Hepatic stellate cell (primary cell): ENCODE measurements around the gene GPR26.
"Not testable (repeated sequence)": the region's sequence is repeated elsewhere in the genome, so short reads cannot be mapped to it uniquely, and the experiment has no call there.

Experiments
- DNase-seq: peaks from one replicate; pipeline ENCODE4 v3.0.0; 2011; ENCODE audit warnings: low spot score

The GPR26 gene

DNA sequence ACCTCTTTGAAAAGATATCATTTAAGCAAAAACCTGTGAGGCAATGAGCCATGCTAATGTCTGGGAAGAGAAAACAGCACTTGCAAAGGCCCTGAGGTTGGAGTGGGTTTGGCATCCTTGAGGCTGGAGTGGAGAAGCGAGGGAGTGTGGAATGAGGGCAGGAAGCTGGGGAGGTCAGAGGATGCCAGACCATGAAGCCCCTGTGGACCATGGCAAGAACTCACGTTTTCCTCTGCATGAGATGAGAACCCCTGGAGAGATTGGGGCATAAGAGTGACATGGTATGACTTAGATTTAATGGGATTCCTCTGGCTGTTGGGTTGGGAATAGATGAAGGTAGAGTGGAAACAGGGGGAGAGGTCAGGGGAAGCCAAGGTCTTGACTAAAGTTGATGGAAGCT lies 49.4 kb downstream of the GPR26 start:
- DNase-seq: no peak

DNA sequence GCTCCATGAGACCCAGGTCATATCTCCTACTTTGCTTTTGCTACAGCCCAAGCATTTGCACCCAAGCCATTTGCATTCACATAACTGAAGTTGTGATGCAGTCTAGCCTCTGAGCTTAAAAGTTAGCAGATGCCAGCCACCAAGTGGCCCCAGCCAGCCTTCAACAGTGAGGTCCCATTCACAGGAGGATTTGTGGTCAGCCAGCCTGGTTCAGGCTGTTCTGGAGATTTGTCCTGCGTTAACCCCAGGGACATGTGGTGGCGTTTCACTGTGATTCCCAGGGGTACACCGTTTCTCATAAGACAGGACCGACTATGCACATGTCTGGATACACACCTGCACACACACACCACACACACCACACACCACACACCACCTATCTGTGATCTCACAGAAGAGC lies 51.2 kb downstream of the GPR26 start:
- no peak for DNase-seq

DNA sequence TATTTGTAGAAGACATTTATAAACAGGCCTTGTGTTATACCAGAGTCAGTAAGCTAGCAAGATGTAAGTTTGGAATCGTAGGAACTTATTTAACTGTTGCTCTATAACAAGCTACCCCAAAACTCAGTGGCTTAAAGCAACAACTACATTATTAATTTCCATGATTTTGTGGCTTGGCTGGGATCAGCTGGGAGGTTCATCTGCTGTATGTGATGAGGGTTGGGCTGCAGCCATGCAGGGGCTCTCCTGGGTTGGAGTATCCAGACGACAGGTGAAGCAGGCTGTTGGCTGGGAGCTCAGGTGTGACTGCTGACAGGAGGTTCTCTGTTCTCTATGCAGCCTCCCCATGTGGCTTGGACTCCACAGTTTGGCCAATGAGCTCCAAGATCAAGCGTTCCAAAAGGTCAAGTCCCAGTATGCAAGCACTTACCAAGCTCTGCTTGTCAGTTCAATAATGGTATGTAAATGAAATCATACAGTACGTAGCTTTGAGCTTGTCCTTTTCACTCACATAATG lies 52.4 kb downstream of the GPR26 start:
- no peak for DNase-seq

DNA sequence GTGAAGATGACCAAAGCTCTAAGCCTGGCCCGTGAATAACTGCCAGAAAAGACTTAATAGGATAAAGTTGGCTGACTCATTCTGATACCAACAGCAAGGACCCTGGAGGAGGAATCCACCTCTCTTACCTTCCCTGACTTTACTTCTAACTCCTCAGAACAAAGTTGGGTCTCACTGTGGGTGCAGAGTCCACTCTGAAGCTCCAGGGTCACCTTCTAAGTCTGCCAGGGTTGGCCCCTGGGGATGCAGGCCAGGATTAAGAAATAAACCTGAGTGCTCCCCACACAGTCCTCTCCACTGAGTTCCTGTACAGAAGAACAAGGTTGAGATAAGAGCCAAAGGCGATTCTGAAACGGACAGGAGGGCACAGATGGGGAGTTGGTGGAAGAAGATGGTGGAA lies 54.4 kb downstream of the GPR26 start:
- no peak for DNase-seq

DNA sequence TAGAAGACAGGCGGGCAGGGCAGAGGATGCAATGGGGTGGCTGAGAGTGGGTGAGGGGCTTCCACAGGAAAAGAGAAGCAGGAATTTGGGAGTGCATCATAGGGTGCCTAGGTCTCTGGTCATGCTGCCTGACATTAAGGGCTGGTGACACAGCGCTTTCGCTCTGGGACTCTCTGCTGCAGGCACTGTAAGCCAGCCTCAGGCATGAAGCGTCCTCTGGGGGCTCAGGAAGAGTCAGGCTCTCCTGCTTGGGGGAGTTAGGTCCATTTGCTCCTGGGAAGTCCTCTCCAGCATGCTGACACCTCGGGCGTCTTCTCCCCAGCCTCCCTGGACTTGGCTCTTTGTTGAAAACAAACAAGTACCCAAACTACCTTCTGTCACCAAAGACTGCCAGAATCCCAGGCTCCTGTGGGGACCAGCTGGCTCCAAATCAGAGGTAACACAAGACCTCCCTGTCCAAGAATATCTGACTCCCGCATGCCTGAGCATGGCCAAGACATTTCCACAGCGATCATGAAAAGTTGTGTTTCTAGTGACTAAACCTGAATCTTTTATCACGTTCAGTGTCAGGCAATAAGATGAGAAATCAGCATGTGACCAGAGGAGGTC lies 55.4 kb downstream of the GPR26 start:
- DNase-seq: no peak

DNA sequence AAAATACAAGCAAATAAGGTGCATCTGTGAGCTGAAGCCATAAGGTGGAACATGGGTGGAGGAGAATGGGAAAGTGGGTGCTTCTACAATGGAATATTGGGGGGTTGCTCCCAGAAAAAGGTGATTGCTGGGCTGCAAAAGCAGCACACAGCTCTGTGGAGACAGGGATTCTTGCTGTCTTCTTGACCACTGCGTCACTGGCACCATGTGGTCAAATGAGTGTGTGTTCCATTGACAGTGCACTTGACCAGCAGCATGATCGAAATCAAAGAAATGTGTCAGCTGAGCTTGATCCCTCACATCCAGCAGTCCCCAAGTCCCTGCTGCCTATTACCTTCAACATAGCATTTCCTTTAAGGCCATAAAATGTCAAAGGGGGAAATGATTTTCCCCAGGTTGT lies 56.2 kb downstream of the GPR26 start:
- no peak for DNase-seq

DNA sequence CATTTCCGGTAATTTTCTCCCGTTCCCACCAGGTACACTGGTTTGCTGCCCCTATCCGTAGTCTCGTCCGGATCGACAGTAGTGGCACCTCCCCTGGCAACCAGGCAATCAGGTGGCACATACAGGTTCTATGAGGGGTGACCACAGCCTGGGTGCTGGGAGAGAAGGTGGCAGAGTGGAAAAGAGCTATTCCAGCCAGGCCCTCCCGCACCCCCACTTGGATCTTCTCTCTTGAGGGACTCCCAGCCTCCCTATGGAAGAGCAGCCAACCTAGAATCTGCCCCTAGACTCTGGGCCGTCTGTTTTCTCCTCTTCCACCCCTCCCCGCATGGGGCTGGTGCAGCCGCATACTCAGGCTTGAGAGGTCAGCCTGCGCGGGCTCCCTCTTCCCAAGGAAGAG lies 58.6 kb downstream of the GPR26 start:
- DNase-seq: no peak

DNA sequence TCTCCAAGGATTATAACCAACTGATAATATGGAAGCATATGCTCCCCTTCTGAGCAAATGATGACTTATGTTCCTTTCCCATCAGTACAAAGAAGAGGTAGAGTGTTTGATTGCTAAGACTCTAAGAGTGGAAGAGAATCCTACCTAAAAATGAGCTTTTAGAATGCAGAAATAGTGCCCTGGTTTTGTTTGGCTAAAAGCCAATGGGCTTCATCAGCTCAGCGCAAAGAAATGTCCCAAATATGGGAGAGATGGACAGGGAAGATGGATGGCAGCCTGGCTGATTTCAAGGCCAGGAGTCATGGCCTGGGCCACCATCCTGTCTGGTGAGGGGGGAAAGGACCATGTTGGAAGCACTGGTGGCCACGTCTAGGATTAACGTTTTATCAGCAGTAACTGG lies 60.2 kb downstream of the GPR26 start:
- no peak for DNase-seq

DNA sequence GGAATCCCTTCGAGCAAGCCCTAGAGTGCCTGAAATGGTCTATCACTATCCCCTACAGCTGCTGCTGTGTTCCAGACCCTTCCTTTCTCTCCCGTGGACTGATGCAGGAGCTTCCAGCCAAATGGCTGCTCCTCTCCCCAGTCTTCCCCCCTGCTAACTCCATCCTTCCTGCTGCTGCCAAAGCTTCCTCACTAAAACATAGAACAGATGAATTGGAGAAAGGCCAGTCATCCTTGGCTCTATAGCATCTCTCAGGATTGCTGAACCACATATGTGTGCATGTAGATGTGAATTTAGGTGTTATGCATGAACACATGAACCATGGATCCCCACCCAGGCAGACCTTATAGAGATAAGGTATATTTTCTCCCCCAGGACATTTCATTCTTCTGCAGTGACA lies 60.7 kb downstream of the GPR26 start:
- DNase-seq: no peak

DNA sequence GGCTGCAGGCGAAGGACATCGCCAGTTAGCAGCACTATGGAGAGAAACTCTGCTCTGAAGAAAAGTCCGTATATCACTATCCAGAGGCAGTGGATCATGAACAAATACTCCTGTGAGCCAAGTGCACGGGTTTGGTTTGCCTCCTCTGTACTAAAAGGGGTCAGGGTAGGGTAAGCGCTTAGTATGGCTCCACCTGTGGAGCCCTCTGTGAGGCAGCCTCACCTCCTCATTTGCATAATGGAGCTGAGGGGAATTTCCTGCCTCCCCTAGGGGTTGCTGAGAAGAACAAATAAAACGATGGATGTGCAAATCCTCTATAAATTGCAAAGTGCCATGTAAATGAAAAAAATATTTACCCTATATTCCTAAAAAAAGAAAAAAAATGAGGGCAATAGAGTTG lies 63.4 kb downstream of the GPR26 start:
- no peak for DNase-seq

DNA sequence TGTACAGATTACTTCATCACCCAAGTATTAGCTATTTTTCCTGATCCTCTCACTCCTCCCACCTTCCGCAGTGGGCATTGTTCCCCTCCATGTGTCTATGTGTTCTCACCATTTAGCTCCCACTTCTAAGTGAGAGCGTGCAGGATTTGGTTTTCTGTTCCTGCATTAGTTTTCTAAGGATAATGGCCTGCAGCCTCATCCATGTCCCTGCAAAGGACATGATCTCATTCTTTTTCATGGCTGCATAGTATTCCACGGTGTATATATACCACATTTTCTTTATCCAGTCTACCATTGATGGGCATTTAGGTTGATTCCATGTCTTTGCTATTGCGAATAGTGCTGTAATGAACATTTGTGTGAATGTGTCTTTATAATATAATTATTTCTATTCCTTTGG lies 70.8 kb downstream of the GPR26 start:
- DNase-seq: not testable (repeated sequence)

DNA sequence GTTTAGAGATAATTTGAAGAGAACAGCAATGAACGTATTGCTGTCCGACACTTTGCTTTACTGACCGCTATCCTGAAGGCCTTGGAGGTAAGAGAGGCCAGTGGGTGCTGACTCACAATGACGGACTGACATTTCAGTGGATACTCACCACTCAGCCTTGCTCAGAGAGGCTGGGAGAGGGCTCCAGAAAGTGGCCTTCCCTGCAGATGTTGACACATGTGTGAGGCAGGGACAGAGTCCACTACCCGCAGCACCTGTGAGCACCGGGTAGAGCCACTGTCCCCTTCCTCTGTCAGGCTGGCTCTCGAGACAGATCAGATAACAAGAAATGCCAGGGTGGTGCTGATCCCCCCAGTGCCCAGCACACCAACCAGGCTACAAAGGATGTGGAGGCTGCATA lies 75.0 kb downstream of the GPR26 start:
- no peak for DNase-seq

DNA sequence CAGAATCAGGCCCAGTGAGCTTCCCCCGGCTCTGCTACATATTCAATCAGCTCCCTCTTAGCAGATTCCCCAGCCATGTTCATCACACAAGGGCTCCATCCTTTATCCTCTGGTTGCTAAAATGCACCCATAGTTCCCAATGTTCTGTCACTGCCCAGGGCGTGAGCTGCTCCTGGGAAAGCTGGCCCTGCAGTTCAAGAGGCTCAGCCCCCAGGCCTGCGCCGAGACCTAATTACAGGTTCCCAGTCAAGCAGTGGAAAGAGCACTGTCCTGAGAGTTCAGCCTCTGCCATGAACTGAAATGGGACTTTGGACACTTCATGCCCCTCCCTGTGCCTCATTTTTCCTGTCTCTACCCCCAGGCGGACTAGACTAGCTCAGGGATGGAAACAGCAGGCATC lies 75.6 kb downstream of the GPR26 start:
- no peak for DNase-seq

DNA sequence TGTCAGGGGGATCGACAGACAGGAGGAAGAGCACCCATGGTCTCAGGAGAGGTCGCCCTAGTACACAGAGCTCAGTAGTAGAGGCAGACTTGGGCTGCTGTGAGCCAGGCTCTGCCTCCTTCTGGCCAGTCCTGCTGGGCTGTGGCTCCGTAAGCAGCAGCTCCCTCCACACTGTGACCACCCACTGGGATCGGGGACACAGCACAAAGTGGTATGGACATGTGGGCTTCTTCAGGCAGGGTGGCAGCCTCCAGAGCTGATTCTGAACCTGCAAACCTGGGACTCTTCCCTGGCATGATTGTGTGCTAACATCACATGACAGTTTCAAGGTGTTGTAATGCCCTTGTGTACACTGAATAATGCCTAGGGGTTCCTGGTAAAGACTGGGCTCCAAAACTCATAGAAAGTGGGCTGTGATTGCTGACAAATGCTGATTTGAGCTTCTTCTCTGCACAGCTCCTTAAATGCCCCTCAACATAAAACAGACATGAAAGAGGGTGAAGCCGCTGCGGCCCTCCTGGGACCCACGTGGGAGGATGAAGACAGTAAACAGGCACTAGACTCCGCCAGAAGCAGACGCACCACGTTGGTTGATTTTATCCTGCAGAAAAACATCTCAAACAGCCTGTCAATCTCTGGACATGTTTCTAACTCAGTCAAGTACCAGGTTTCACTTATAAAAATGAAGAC lies 76.7 kb downstream of the GPR26 start:
- no peak for DNase-seq

DNA sequence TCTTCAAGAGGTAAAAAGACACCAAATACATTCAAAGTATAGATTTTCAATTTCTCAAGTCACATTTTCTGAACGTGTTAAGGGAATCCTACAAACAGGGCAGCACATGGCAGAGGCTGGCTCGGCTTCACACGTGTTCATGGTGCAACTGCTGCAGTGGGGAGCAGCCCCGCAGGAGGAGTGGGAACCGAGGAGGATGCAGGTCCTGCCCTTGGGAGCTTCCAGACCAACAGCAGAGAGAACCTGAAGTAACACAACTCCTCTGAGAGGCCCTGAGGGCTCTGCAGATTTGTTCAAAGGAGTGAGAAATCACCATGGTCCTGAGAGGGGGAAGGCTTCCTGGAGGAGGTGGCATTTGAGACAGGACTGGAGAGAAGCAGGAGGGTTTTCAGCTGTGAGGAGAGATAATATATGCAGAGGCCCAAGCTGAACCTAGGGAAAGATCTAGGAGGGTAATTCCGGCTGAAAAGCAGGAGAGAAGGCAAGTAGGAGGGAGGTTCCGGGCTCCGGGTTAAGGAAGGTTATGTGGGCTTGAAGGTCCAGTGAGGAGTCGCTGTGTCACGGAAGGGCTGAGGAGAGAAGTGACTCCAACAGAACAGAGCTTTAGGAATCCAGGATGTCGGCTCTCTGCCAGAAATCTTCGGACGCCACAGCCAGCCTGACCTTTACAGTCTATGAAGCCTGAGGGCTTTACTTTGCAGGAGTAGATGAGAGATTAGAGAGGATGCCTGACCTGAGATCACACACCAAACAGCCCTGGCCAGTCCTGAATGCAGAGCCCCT lies 77.5 kb downstream of the GPR26 start:
- no peak for DNase-seq

DNA sequence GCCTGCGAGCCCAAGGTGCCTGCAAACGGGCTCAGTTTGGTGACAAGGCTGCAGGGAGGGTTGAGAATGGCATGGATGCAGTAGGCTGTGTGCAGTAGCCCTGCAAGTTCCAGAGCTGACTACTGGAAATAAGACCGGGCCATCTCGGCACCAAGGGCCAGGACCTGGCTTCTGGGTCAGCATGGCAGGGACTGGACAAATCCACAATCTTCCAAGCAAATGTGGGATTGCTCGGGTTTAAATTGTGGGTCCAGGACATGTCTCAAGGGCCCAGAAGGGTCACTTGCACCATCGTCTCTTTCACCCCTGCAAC lies 78.0 kb downstream of the GPR26 start:
- DNase-seq: no peak
